B cell (primary cell): ENCODE results near the gene LIPI. TPM values are rescaled to one million over a fixed set of nuclear protein-coding genes. Genes with fewer than 3 reads are reported as not detected.

Experiments
- ATAC-seq: fragments of 200-7000 bp; cut with Tn5 transposase; one replicate; pipeline ENCODE4 v1.10.0; 2021; ENCODE audit warnings: low read depth, mild to moderate bottlenecking, moderate number of reproducible peaks, moderate library complexity
- CTCF ChIA-PET: fragments of 350-600 bp; sonication (Branson Sonifier 250); formaldehyde crosslinking; loops from one replicate; lab custom pipeline; 2021; ENCODE audit warnings: antibody characterized with exemption, inconsistent platforms; lab: Charles Lee
- POLR2A ChIA-PET: fragments of 350-600 bp; sonication (Branson Sonifier 250); formaldehyde crosslinking; loops from one replicate; lab custom pipeline; 2021; ENCODE audit warnings: antibody characterized with exemption; lab: Charles Lee
- DNase-seq: peaks from one replicate; pipeline ENCODE4 v3.0.0; 2013
- H2AFZ ChIP-seq: 2 replicates; pipeline ENCODE4 v1.6.1; 2012; ENCODE audit warnings: mild to moderate bottlenecking, low read depth, low read length; ENCODE audit not compliant: insufficient read depth, poor library complexity, severe bottlenecking
- H3K27ac ChIP-seq, 2 donors: 1 replicate in 1 of 2; 2 replicates in 1 of 2; pipeline ENCODE4 v1.5.1; 2012 to 2013; ENCODE audit warnings: low read length in 2 of 2, mild to moderate bottlenecking in 2 of 2, moderate library complexity in 1 of 2
- H3K27me3 ChIP-seq, 4 experiments: fragments of 200-600 bp in 1 of 4; sonication (generic) in 1 of 4; replicated peaks in 1 of 4; 1 replicate in 2 of 4; 2 replicates in 2 of 4; pipeline versions ENCODE4 v1.6.1 to v1.7.0; 2013 to 2016; ENCODE audit warnings: low read length in 3 of 4, mild to moderate bottlenecking in 2 of 4, mixed read lengths in 1 of 4, moderate library complexity in 1 of 4; ENCODE audit not compliant: insufficient read depth in 4 of 4, control insufficient read depth in 3 of 4; ENCODE audit errors: control extremely low read depth in 1 of 4
- H3K36me3 ChIP-seq, 2 experiments: replicated peaks in 1 of 2; 1 replicate in 1 of 2; 2 replicates in 1 of 2; pipeline versions ENCODE4 v1.6.1 to v1.7.1; 2013; ENCODE audit warnings: low read length in 1 of 2; ENCODE audit not compliant: insufficient read depth in 2 of 2, control insufficient read depth in 1 of 2; ENCODE audit errors: control extremely low read depth in 1 of 2, extremely low read depth in 1 of 2
- H3K4me1 ChIP-seq, 2 donors: fragments of 200-600 bp in 1 of 2; sonication (generic) in 1 of 2; 1 replicate in 1 of 2; 2 replicates in 1 of 2; pipeline versions ENCODE4 v1.5.1 to v1.6.1; 2013 to 2017; ENCODE audit warnings: low read length in 2 of 2; ENCODE audit not compliant: control insufficient read depth in 2 of 2, insufficient read depth in 2 of 2
- H3K4me2 ChIP-seq: replicated peaks from 2 replicates; pipeline ENCODE3; 2012; ENCODE audit warnings: mild to moderate bottlenecking, low read depth, low read length; ENCODE audit not compliant: poor library complexity, severe bottlenecking
- H3K4me3 ChIP-seq, 5 experiments: fragments of 200-600 bp in 1 of 5; sonication (generic) in 1 of 5; 1 replicate in 3 of 5; 2 replicates in 2 of 5; pipeline versions ENCODE4 v1.5.1 to v1.7.0; 2011 to 2016; ENCODE audit warnings: low read length in 4 of 5, mild to moderate bottlenecking in 4 of 5, low read depth in 2 of 5, control low read depth in 1 of 5, moderate library complexity in 1 of 5; ENCODE audit not compliant: insufficient read depth in 1 of 5; ENCODE audit errors: control extremely low read depth in 1 of 5, extremely low read depth in 1 of 5
- H3K79me2 ChIP-seq: fragments of 200-600 bp; sonication (generic); one replicate; pipeline ENCODE4 v1.6.0; 2016; ENCODE audit warnings: low read length; ENCODE audit not compliant: control insufficient read depth, insufficient read depth
- H3K9ac ChIP-seq: fragments of 200-600 bp; sonication (generic); 2 replicates; pipeline ENCODE4 v1.6.1; 2017; ENCODE audit warnings: mild to moderate bottlenecking, low read length, moderate library complexity
- H3K9me3 ChIP-seq, 3 donors: one replicate each; pipeline versions ENCODE4 v1.6.1 to v1.7.1; 2013; ENCODE audit warnings: low read length in 2 of 3; ENCODE audit not compliant: control insufficient read depth in 2 of 3, insufficient read depth in 1 of 3; ENCODE audit errors: control extremely low read depth in 1 of 3
- H4K20me1 ChIP-seq: 2 replicates; pipeline ENCODE4 v1.6.0; 2012; ENCODE audit warnings: mild to moderate bottlenecking, low read length; ENCODE audit not compliant: insufficient read depth, control insufficient read depth, poor library complexity, severe bottlenecking
- H3K27ac Mint-ChIP-seq: one replicate; pipeline ENCODE4 v1.8.0; 2021; ENCODE audit warnings: mixed read lengths
- H3K27me3 Mint-ChIP-seq: one replicate; pipeline ENCODE4 v1.8.0; 2021; ENCODE audit warnings: mixed read lengths
- H3K4me1 Mint-ChIP-seq: one replicate; pipeline ENCODE4 v1.8.0; 2021; ENCODE audit warnings: mixed read lengths
- H3K4me3 Mint-ChIP-seq: one replicate; pipeline ENCODE4 v1.8.0; 2021; ENCODE audit warnings: mixed read lengths
- H3K9me3 Mint-ChIP-seq: one replicate; pipeline ENCODE4 v1.8.0; 2022; ENCODE audit warnings: mixed read lengths; ENCODE audit not compliant: insufficient read depth
- CTCF ChIP-seq: fragments of 200-600 bp; IDR thresholded peaks from one replicate; pipeline ENCODE4 v1.8.0; 2022; ENCODE audit warnings: antibody characterized with exemption, mild to moderate bottlenecking
- EZH2 ChIP-seq: IDR thresholded peaks from 2 replicates; pipeline ENCODE4 v1.6.1; 2012; ENCODE audit warnings: borderline replicate concordance, low read depth, mild to moderate bottlenecking, moderate library complexity, low read length; ENCODE audit not compliant: insufficient read depth, poor library complexity, severe bottlenecking
- WGBS: methylation state at CpG from one replicate; pipeline ENCODE4 v1.1.5; 2013; ENCODE audit warnings: missing lambda C conversion rate; ENCODE audit not compliant: insufficient coverage; 5-methylcytosine and 5-hydroxymethylcytosine counted together
- intact Hi-C: fragments of 100-400 bp; cut with micrococcal nuclease; formaldehyde crosslinking; loops from one replicate; pipeline ENCODE4 v1.10.0; 2022
- polyA plus RNA-seq: library from polyadenylated mRNA; depleted of rRNA; stranded (reverse); fragments of >200 nt; gene quantifications from 2 replicates; pipeline ENCODE4 v1.2.3, GENCODE V29; 2012
- total RNA-seq, 2 donors: library from RNA; stranded (reverse); fragments of 120-200 nt in 1 of 2; gene quantifications; 1 replicate in 1 of 2; 2 replicates in 1 of 2; pipeline versions ENCODE4 v1.2.3 to v1.2.4, GENCODE V29; 2013 to 2022

LIPI gene
- total and polyA plus RNA-seq, 2 donors (not counting 1 experiment from before 2014, with no cell fraction given), result not detected

GRCh38 chr21:14076143-14076806, 134.5 kb downstream of the LIPI start:
- Histone ChIP-seq H3K79me2 (no peaks in the 10 kb centered on the region), H3K27me3 (no peaks in the 10 kb centered on the region), H2AFZ (no peak overlapping the region), H3K4me1 (no peaks in the 10 kb centered on the region), H3K9ac (no peak overlapping the region), H3K4me3 (no peak overlapping the region), H3K4me2 (no peak overlapping the region), H3K36me3 (no peaks in the 10 kb centered on the region), H3K9me3 (peaks cover 0 to 67% (median 0%) of the 10 kb centered on the region in 3 donors), H4K20me1 (no peaks in the 10 kb centered on the region), H3K27ac (no peak overlapping the region)
- no peak overlapping the region for H3K4me3 Mint-ChIP-seq
- CTCF ChIA-PET, result no interaction called here
- POLR2A ChIA-PET, result no interaction called here
- H3K4me1 Mint-ChIP-seq, result no peaks in the 10 kb centered on the region
- no peak overlapping the region for H3K27ac Mint-ChIP-seq
- no peaks in the 10 kb centered on the region for H3K27me3 Mint-ChIP-seq
- WGBS, result 88% methylated on average over 26 of the region's 32 CpGs
- no peak for ATAC-seq
- no peak for DNase-seq
- H3K9me3 Mint-ChIP-seq, result peaks cover 3% of the 10 kb centered on the region
- intact Hi-C loops, result no loop called here
- TF ChIP-seq EZH2 (no peak), CTCF (no peak)

- H3K9me3 Mint-ChIP-seq, result peaks cover 3% of the 10 kb centered on the region
- CTCF ChIA-PET, result no interaction called here
- no peaks in the 10 kb centered on the region for H3K4me1 Mint-ChIP-seq
- 95% methylated on average over 32 of the region's 32 CpGs for WGBS
- peaks cover 0 to 74% (median 0%) of the 10 kb centered on the region in 3 donors for H3K9me3 ChIP-seq
- H4K20me1 ChIP-seq, result no peaks in the 10 kb centered on the region
- no peak overlapping the region for H3K4me2 ChIP-seq
- intact Hi-C loops, result no loop called here
- H3K79me2 ChIP-seq, result no peaks in the 10 kb centered on the region
- POLR2A ChIA-PET, result no interaction called here
- H3K27ac Mint-ChIP-seq, result no peak overlapping the region
- H3K9ac ChIP-seq, result no peak overlapping the region
- no peak for TF ChIP-seq CTCF
- no peak for TF ChIP-seq EZH2
- H3K27me3 ChIP-seq, result no peaks in the 10 kb centered on the region
- ATAC-seq, result no peak
- H3K27ac ChIP-seq, result no peak overlapping the region
- no peak for DNase-seq
- H3K4me1 ChIP-seq, result no peaks in the 10 kb centered on the region
- H3K36me3 ChIP-seq, result no peaks in the 10 kb centered on the region
- no peak overlapping the region for H3K4me3 Mint-ChIP-seq
- no peaks in the 10 kb centered on the region for H3K27me3 Mint-ChIP-seq
- no peak overlapping the region for H3K4me3 ChIP-seq
- no peak overlapping the region for H2AFZ ChIP-seq
Observed at GRCh38 chr21:14075346-14076142, 135.2 kb downstream of the LIPI start.
